Heart left ventricle (tissue), 13 donors: ENCODE results near the gene CAMKMT.

Source experiments
- CTCF ChIP-seq, 12 donors: fragments of 200-600 bp; sonication (generic) in 4 of 12; IDR thresholded peaks; one replicate each; pipeline versions ENCODE4 v1.5.0 to v1.8.0; 2018 to 2022; ENCODE audit warnings: antibody characterized with exemption in 12 of 12, mild to moderate bottlenecking in 5 of 12
- POLR2A ChIP-seq, 2 donors: fragments of 450-650 bp; IDR thresholded peaks; one replicate each; pipeline ENCODE4 v1.6.1; 2017; ENCODE audit warnings: antibody characterized with exemption in 2 of 2, mild to moderate bottlenecking in 2 of 2, moderate library complexity in 2 of 2
- donor health status: ischemic (EF 13 %, LVEDD 7.1; RV severe dilation, severe dysfunction).
- donor health status: DM: no; HTN: yes; CAD: no.
- donor health status: DM: no; HTN: no; CAD: no.
- donor health status: ischemic (EF 25% LVEDD 6.9; RV normal size, moderate dysfunction).
- donor health status: ischemic (EF 25% LVEDD 5.7; RV mildly dilated, moderate dysfunction).
- donor health status: ischemic (EF 35%, LVEDD 5.7; RV mildly dilated, moderate dysfunction).
- donor health status: nonischemic (EF 11% LVEDD 7.7; RV severe dilation, severe dysfunction).
- donor health status: DM: yes; HTN: yes; CAD: no.
- donor health status: PGD.
- donor health status: ischemic (EF 29% LVEDD 5.4; RV normal size, mild dysfunction).
- donor health status: nonischemic (EF 23%, LVEDD 6.1; RV moderate dilation, normal function).

GRCh38 chr2:44480068-44480467, 118.3 kb downstream of the CAMKMT start:
- no peak for TF ChIP-seq CTCF (IDR thresholded peaks at IDR 0.05)
- no peak for TF ChIP-seq POLR2A (IDR thresholded peaks at IDR 0.05)
